H9 (cell line): Measurements from ENCODE around the gene NTSR1. TPM values are rescaled to one million over a fixed set of nuclear protein-coding genes. Genes with fewer than 3 reads are reported as not detected.

Source experiments
- DNase-seq: peaks from one replicate; pipeline ENCODE4 v3.0.0-alpha.2; 2017
- H2AFZ ChIP-seq: one replicate; pipeline ENCODE4 v1.6.1; 2013; ENCODE audit warnings: mild to moderate bottlenecking, low read length, control low read depth, moderate library complexity
- H2AK5ac ChIP-seq: 2 replicates; pipeline ENCODE4 v1.6.1; 2013; ENCODE audit warnings: low read length, control low read depth, mixed read lengths; ENCODE audit not compliant: insufficient read length
- H2BK120ac ChIP-seq: one replicate; pipeline ENCODE4 v1.6.1; 2013; ENCODE audit warnings: low read depth, mild to moderate bottlenecking, low read length, control low read depth, inconsistent platforms; ENCODE audit not compliant: poor library complexity, severe bottlenecking
- H2BK12ac ChIP-seq: 2 replicates; pipeline ENCODE4 v1.6.1; 2013; ENCODE audit warnings: low read length, control low read depth, mixed read lengths, low read depth; ENCODE audit not compliant: insufficient read length
- H2BK15ac ChIP-seq: 2 replicates; pipeline ENCODE4 v1.6.1; 2013; ENCODE audit warnings: low read depth, low read length, control low read depth
- H2BK20ac ChIP-seq: one replicate; pipeline ENCODE4 v1.6.1; 2013; ENCODE audit warnings: low read depth, mild to moderate bottlenecking, low read length, control low read depth, inconsistent platforms; ENCODE audit not compliant: poor library complexity, severe bottlenecking
- H2BK5ac ChIP-seq: 2 replicates; pipeline ENCODE4 v1.6.1; 2013; ENCODE audit warnings: low read length, control low read depth, mixed read lengths; ENCODE audit not compliant: insufficient read length
- H3K14ac ChIP-seq: 2 replicates; pipeline ENCODE4 v1.6.1; 2013; ENCODE audit warnings: low read length, control low read depth; ENCODE audit not compliant: insufficient read depth
- H3K18ac ChIP-seq: 2 replicates; pipeline ENCODE4 v1.6.1; 2013; ENCODE audit warnings: low read depth, mild to moderate bottlenecking, mixed read lengths, low read length, control low read depth; ENCODE audit not compliant: insufficient read length
- H3K23ac ChIP-seq: 2 replicates; pipeline ENCODE4 v1.6.1; 2013; ENCODE audit warnings: low read length, control low read depth, mixed read lengths, low read depth; ENCODE audit not compliant: insufficient read length
- H3K23me2 ChIP-seq: 2 replicates; pipeline ENCODE4 v1.6.1; 2013; ENCODE audit warnings: low read depth, mild to moderate bottlenecking, mixed read lengths, low read length, control low read depth; ENCODE audit not compliant: insufficient read length, poor library complexity, severe bottlenecking
- H3K27ac ChIP-seq: 2 replicates; pipeline ENCODE4 v1.5.1; 2013; ENCODE audit warnings: low read length, control low read depth, mixed read lengths, low read depth; ENCODE audit not compliant: insufficient read length
- H3K27me3 ChIP-seq: 2 replicates; pipeline ENCODE4 v1.6.1; 2013; ENCODE audit warnings: low read length, control low read depth, inconsistent platforms; ENCODE audit not compliant: insufficient read depth
- H3K4ac ChIP-seq: 2 replicates; pipeline ENCODE4 v1.6.1; 2013; ENCODE audit warnings: low read depth, mild to moderate bottlenecking, control low read depth, inconsistent platforms, low read length, moderate library complexity
- H3K4me1 ChIP-seq: 2 replicates; pipeline ENCODE4 v1.6.1; 2013; ENCODE audit warnings: low read length, control low read depth, inconsistent platforms; ENCODE audit not compliant: insufficient read depth
- H3K4me2 ChIP-seq: 2 replicates; pipeline ENCODE4 v1.6.1; 2013; ENCODE audit warnings: low read length, control low read depth, mixed read lengths; ENCODE audit not compliant: insufficient read length, insufficient read depth
- H3K56ac ChIP-seq: 2 replicates; pipeline ENCODE4 v1.6.1; 2013; ENCODE audit warnings: low read depth, mild to moderate bottlenecking, mixed read lengths, low read length, control low read depth; ENCODE audit not compliant: insufficient read length
- H3K79me1 ChIP-seq: 2 replicates; pipeline ENCODE4 v1.6.1; 2013; ENCODE audit warnings: low read depth, mild to moderate bottlenecking, moderate library complexity, low read length, control low read depth, inconsistent platforms; ENCODE audit not compliant: insufficient read depth, poor library complexity, severe bottlenecking
- H3K79me2 ChIP-seq: 2 replicates; pipeline ENCODE4 v1.6.1; 2013; ENCODE audit warnings: low read length, control low read depth, inconsistent platforms; ENCODE audit not compliant: insufficient read depth
- H3K9ac ChIP-seq: 2 replicates; pipeline ENCODE4 v1.6.1; 2013; ENCODE audit warnings: low read length, control low read depth, mixed read lengths; ENCODE audit not compliant: insufficient read length; ENCODE audit errors: extremely low read depth
- H3K9me3 ChIP-seq: one replicate; pipeline ENCODE4 v1.6.1; 2013; ENCODE audit warnings: low read depth, low read length, inconsistent platforms; ENCODE audit not compliant: control insufficient read depth
- H3T11ph ChIP-seq: one replicate; pipeline ENCODE4 v1.6.1; 2013; ENCODE audit warnings: mild to moderate bottlenecking, low read length, control low read depth, inconsistent platforms
- H4K20me1 ChIP-seq: one replicate; pipeline ENCODE4 v1.6.1; 2013; ENCODE audit not compliant: control insufficient read depth, insufficient read length, insufficient read depth
- H4K5ac ChIP-seq: 2 replicates; pipeline ENCODE4 v1.6.1; 2013; ENCODE audit warnings: low read depth, mild to moderate bottlenecking, mixed read lengths, low read length, control low read depth; ENCODE audit not compliant: insufficient read length
- H4K8ac ChIP-seq: replicated peaks from 2 replicates; pipeline ENCODE4 v1.6.1; 2013; ENCODE audit warnings: low read length, control low read depth, mixed read lengths, low read depth; ENCODE audit not compliant: insufficient read length
- H4K91ac ChIP-seq: 2 replicates; pipeline ENCODE4 v1.6.1; 2013; ENCODE audit warnings: low read depth, mild to moderate bottlenecking, moderate library complexity, mixed read lengths, low read length, control low read depth; ENCODE audit not compliant: insufficient read length
- H3K27ac Mint-ChIP-seq, 3 experiments: 2 replicates in 2 of 3; 3 replicates in 1 of 3; pipeline ENCODE4 v1.8.0; 2020 to 2021; ENCODE audit warnings: mixed read lengths in 3 of 3, mild to moderate bottlenecking in 1 of 3, moderate library complexity in 1 of 3
- H3K27me3 Mint-ChIP-seq: 2 replicates; pipeline ENCODE4 v1.8.0; 2021; ENCODE audit warnings: low read depth, mild to moderate bottlenecking, moderate library complexity, mixed read lengths
- H3K36me3 Mint-ChIP-seq, 3 experiments: 2 replicates in 2 of 3; 3 replicates in 1 of 3; pipeline ENCODE4 v1.8.0; 2020 to 2021; ENCODE audit warnings: low read depth in 3 of 3, mixed read lengths in 3 of 3; ENCODE audit not compliant: insufficient read depth in 1 of 3
- H3K4me1 Mint-ChIP-seq, 2 experiments: 2 replicates each; pipeline ENCODE4 v1.8.0; 2020; ENCODE audit warnings: mixed read lengths in 2 of 2
- H3K4me3 Mint-ChIP-seq, 2 experiments: 2 replicates in 1 of 2; 3 replicates in 1 of 2; pipeline ENCODE4 v1.8.0; 2020 to 2021; ENCODE audit warnings: mild to moderate bottlenecking in 2 of 2, mixed read lengths in 2 of 2, moderate library complexity in 1 of 2
- H3K9me3 Mint-ChIP-seq, 2 experiments: 2 replicates in 1 of 2; 3 replicates in 1 of 2; pipeline ENCODE4 v1.8.0; 2020; ENCODE audit warnings: mild to moderate bottlenecking in 2 of 2, mixed read lengths in 2 of 2, moderate library complexity in 1 of 2
- WGBS: extraction: QIAGEN DNeasy Blood & Tissue Kit; methylation state at CpG from one replicate; pipeline ENCODE4 v1.1.7; 2013; ENCODE audit warnings: missing lambda C conversion rate, low lambda C conversion rate, mixed read lengths; ENCODE audit not compliant: insufficient read length; ENCODE audit errors: extremely low coverage; 5-methylcytosine and 5-hydroxymethylcytosine counted together
- total RNA-seq: library from RNA; stranded (reverse); gene quantifications from 2 replicates; pipeline ENCODE4 v1.2.1, GENCODE V29; 2021
- TF ChIP-seq, protein P1 (sequence below): fragments of 200-600 bp; sonication (generic); conservative IDR thresholded peaks from 3 replicates; pipeline ENCODE4 v1.8.0; 2021; ENCODE audit warnings: antibody characterized with exemption, mild to moderate bottlenecking

The NTSR1 gene
- total RNA-seq, 1 experiment from 2014 or later: 0.11 TPM

DNA sequence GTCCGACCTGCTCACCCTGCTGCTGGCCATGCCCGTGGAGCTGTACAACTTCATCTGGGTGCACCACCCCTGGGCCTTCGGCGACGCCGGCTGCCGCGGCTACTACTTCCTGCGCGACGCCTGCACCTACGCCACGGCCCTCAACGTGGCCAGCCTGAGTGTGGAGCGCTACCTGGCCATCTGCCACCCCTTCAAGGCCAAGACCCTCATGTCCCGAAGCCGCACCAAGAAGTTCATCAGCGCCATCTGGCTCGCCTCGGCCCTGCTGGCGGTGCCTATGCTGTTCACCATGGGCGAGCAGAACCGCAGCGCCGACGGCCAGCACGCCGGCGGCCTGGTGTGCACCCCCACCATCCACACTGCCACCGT lies 885 bp downstream of the NTSR1 start:
- Histone ChIP-seq H2BK15ac (no peak overlapping the region), H4K20me1 (peaks cover 6% of the 10 kb centered on the region), H2BK120ac (no peak overlapping the region), H3K9me3 (no peaks in the 10 kb centered on the region), H3K23ac (no peak overlapping the region), H3K9ac (no peak overlapping the region), H2BK5ac (no peak overlapping the region), H3T11ph (no peak overlapping the region), H3K14ac (no peak overlapping the region; the same call in 1 of the 2 replicates), H2AK5ac (no peak overlapping the region), H3K56ac (no peak overlapping the region), H3K27me3 (peaks cover 12% of the 10 kb centered on the region; the same call in 1 of the 2 replicates), H3K4me1 (no peaks in the 10 kb centered on the region), H3K4ac (no peak overlapping the region), H3K79me1 (no peaks in the 10 kb centered on the region), H4K5ac (no peak overlapping the region), H2BK12ac (no peak overlapping the region), H3K4me2 (peak overlapping the region; percentile 22), H3K23me2 (peaks cover 15% of the 10 kb centered on the region), H2AFZ (no peak overlapping the region), H3K18ac (no peak overlapping the region), H2BK20ac (no peak overlapping the region), H3K79me2 (no peaks in the 10 kb centered on the region), H4K91ac (no peak overlapping the region), H4K8ac (no peak overlapping the region), H3K27ac (no peak overlapping the region)
- H3K27ac Mint-ChIP-seq: no peak overlapping the region; a peak in 1 of 7 replicates
- peaks cover 78% of the 10 kb centered on the region for H3K27me3 Mint-ChIP-seq
- peak overlapping the region in 1 of 2 experiments; percentile 48; a peak in 1 of 5 replicates for H3K4me3 Mint-ChIP-seq
- no CpG with 5 or more reads among the region's 30 CpGs for WGBS
- no peak for DNase-seq
- no peaks in the 10 kb centered on the region for H3K36me3 Mint-ChIP-seq
- TF ChIP-seq, protein P1, sequence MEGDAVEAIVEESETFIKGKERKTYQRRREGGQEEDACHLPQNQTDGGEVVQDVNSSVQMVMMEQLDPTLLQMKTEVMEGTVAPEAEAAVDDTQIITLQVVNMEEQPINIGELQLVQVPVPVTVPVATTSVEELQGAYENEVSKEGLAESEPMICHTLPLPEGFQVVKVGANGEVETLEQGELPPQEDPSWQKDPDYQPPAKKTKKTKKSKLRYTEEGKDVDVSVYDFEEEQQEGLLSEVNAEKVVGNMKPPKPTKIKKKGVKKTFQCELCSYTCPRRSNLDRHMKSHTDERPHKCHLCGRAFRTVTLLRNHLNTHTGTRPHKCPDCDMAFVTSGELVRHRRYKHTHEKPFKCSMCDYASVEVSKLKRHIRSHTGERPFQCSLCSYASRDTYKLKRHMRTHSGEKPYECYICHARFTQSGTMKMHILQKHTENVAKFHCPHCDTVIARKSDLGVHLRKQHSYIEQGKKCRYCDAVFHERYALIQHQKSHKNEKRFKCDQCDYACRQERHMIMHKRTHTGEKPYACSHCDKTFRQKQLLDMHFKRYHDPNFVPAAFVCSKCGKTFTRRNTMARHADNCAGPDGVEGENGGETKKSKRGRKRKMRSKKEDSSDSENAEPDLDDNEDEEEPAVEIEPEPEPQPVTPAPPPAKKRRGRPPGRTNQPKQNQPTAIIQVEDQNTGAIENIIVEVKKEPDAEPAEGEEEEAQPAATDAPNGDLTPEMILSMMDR: no peak
- H3K4me1 Mint-ChIP-seq: peaks cover 5 to 12% of the 10 kb centered on the region in 2 experiments
- H3K9me3 Mint-ChIP-seq: peaks cover 0 to 2% of the 10 kb centered on the region in 2 experiments; a peak in 1 of 5 replicates
